GM12872 (cell line): ENCODE results near the gene RAD51B.

Experiments
- TF ChIP-seq, protein P1 (sequence below): IDR thresholded peaks from 3 replicates; pipeline ENCODE4 v1.5.1; 2011; ENCODE audit warnings: low read depth, mild to moderate bottlenecking, low read length, moderate library complexity; ENCODE audit not compliant: insufficient read depth

The RAD51B gene

DNA sequence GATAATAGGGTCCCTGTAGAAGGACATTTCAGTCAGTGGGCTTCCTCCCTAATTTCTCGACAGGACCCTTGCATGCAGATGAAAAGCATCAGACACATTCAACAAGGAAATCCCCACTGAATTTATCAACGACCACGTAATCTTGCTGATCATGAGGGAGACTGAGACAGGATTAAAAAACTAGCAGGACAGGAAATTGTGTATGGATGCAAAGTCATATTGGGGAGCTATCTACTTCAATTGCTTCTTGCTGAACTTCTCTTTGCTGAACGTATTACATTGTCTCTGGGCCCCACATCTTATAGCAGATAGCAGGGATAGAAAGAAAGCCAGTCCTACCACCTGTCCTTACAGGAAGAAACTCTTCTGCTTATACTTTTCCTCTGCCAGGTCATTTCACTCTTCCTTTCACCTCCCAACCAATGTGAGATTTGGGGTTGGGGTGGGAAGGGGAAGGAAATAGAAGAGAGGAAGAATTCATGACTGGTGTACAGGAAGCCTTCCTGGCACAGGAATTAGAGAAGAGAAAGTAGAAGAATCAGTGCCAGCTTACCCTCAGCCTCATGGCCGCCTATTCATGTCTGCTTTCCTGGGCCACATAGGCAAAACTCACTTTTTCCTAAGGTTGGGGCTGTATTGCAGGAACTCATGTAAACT lies 640.0 kb downstream of the RAD51B start:
- TF ChIP-seq, protein P1, sequence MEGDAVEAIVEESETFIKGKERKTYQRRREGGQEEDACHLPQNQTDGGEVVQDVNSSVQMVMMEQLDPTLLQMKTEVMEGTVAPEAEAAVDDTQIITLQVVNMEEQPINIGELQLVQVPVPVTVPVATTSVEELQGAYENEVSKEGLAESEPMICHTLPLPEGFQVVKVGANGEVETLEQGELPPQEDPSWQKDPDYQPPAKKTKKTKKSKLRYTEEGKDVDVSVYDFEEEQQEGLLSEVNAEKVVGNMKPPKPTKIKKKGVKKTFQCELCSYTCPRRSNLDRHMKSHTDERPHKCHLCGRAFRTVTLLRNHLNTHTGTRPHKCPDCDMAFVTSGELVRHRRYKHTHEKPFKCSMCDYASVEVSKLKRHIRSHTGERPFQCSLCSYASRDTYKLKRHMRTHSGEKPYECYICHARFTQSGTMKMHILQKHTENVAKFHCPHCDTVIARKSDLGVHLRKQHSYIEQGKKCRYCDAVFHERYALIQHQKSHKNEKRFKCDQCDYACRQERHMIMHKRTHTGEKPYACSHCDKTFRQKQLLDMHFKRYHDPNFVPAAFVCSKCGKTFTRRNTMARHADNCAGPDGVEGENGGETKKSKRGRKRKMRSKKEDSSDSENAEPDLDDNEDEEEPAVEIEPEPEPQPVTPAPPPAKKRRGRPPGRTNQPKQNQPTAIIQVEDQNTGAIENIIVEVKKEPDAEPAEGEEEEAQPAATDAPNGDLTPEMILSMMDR: no peak

- TF ChIP-seq, protein P1: no peak
Measured at GRCh38 chr14:68460541-68460940, 641.0 kb downstream of the RAD51B start.

GRCh38 chr14:68461086-68461485 lies 641.5 kb downstream of the RAD51B start:
- TF ChIP-seq, protein P1: no peak

GRCh38 chr14:68462683-68463082 lies 643.1 kb downstream of the RAD51B start:
- TF ChIP-seq, protein P1: no peak

DNA sequence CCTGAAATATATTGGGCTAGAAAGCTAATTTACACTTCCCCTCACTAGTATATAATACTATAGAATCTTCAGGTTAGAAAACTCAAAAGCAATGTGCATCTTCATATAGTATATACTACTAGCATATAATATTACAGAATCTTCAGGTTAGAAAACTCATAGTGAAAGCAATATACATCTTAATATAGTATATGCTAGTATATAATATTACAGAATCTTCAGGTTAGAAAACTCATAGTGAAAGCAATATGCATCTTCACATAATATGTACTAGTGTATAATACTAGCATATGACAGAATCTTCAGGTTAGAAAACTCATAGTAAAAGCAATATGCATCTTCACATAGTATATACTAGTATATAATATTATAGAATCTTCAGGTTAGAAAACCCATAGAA lies 643.7 kb downstream of the RAD51B start:
- TF ChIP-seq, protein P1: no peak

GRCh38 chr14:68463705-68464374 lies 644.3 kb downstream of the RAD51B start:
- TF ChIP-seq, protein P1: no peak

- TF ChIP-seq, protein P1: no peak
Measured at GRCh38 chr14:68464711-68465110, 645.1 kb downstream of the RAD51B start.
